Nephron progenitor cell (in vitro differentiated cells): ENCODE data around the gene DHRS12.
A peak's percentile ranks its signal among the peaks of the same experiment; 100 is the strongest.

ENCODE experiments used
- DNase-seq: peaks from one replicate; pipeline ENCODE4 v3.0.0; 2021
- H3K27ac Mint-ChIP-seq: 2 replicates; pipeline ENCODE4 v1.8.0; 2021; ENCODE audit warnings: mild to moderate bottlenecking, moderate library complexity, mixed read lengths
- H3K27me3 Mint-ChIP-seq: 2 replicates; pipeline ENCODE4 v1.8.0; 2021; ENCODE audit warnings: mild to moderate bottlenecking, low read depth, mixed read lengths; ENCODE audit not compliant: poor library complexity
- H3K36me3 Mint-ChIP-seq: 2 replicates; pipeline ENCODE4 v1.8.0; 2021; ENCODE audit warnings: low read depth, mixed read lengths
- H3K4me1 Mint-ChIP-seq: 2 replicates; pipeline ENCODE4 v1.8.0; 2021; ENCODE audit warnings: mixed read lengths
- H3K4me3 Mint-ChIP-seq: 2 replicates; pipeline ENCODE4 v1.8.0; 2021; ENCODE audit warnings: mild to moderate bottlenecking, moderate library complexity, mixed read lengths
- H3K9me3 Mint-ChIP-seq: 2 replicates; pipeline ENCODE4 v1.8.0; 2021; ENCODE audit warnings: mild to moderate bottlenecking, moderate library complexity, mixed read lengths
- TF ChIP-seq, protein P1 (sequence below): fragments of 200-600 bp; sonication (generic); IDR thresholded peaks from 2 replicates; pipeline ENCODE4 v1.5.0; 2021; ENCODE audit warnings: antibody characterized with exemption

The DHRS12 gene

DNA sequence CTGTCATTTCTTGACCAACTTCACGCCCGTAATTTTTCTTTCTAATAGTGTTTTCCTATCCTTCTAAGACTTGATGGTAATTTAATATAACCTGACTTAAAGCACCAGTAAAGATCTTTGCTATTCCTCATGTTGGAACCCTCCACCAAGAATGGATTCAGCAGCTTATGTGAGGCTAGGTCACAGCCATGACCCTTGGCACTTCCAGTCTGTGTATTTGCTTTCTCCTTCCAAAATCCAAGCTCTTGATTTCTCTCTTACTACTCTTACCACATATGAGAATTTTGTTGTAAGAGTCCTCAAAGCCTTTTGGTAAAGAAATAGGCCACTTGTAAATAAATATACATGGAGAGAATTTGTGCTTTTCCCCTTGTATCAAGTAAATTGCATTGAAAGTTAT lies 61.4 kb downstream of the DHRS12 start:
- peaks cover 1% of the 10 kb centered on the region for H3K27me3 Mint-ChIP-seq
- H3K9me3 Mint-ChIP-seq, result peaks cover 5% of the 10 kb centered on the region
- H3K4me3 Mint-ChIP-seq, result no peak overlapping the region
- peak overlapping the region; percentile 95 for H3K27ac Mint-ChIP-seq
- H3K4me1 Mint-ChIP-seq, result peaks cover 26% of the 10 kb centered on the region
- peaks cover 26% of the 10 kb centered on the region for H3K36me3 Mint-ChIP-seq
- TF ChIP-seq, protein P1, sequence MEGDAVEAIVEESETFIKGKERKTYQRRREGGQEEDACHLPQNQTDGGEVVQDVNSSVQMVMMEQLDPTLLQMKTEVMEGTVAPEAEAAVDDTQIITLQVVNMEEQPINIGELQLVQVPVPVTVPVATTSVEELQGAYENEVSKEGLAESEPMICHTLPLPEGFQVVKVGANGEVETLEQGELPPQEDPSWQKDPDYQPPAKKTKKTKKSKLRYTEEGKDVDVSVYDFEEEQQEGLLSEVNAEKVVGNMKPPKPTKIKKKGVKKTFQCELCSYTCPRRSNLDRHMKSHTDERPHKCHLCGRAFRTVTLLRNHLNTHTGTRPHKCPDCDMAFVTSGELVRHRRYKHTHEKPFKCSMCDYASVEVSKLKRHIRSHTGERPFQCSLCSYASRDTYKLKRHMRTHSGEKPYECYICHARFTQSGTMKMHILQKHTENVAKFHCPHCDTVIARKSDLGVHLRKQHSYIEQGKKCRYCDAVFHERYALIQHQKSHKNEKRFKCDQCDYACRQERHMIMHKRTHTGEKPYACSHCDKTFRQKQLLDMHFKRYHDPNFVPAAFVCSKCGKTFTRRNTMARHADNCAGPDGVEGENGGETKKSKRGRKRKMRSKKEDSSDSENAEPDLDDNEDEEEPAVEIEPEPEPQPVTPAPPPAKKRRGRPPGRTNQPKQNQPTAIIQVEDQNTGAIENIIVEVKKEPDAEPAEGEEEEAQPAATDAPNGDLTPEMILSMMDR, result no peak
- no peak for DNase-seq

DNA sequence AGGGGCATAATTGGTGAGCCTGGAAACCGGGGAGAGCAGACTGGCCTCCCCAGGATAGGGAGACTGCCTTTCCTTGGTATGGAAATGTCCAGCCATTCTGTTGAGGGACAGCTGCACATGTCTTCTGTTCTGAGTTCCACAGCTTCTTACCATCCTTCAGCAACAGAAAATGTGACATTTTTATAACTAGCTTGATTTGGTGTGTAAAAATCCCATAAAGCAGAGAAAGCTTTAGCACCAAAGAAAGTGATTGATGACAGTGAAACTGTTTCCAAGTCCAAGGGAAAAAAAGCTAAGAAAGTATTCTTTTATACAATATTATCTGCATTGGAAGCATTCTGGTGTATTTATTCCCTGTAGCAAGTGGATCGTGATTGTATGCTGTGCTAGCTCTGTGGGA lies 61.9 kb downstream of the DHRS12 start:
- TF ChIP-seq, protein P1, result no peak
- H3K4me3 Mint-ChIP-seq, result no peak overlapping the region
- peaks cover 26% of the 10 kb centered on the region for H3K4me1 Mint-ChIP-seq
- DNase-seq, result no peak
- H3K9me3 Mint-ChIP-seq, result no peaks in the 10 kb centered on the region
- H3K36me3 Mint-ChIP-seq, result peaks cover 20% of the 10 kb centered on the region
- peaks cover 3% of the 10 kb centered on the region for H3K27me3 Mint-ChIP-seq
- peak overlapping the region; percentile 64 for H3K27ac Mint-ChIP-seq

DNA sequence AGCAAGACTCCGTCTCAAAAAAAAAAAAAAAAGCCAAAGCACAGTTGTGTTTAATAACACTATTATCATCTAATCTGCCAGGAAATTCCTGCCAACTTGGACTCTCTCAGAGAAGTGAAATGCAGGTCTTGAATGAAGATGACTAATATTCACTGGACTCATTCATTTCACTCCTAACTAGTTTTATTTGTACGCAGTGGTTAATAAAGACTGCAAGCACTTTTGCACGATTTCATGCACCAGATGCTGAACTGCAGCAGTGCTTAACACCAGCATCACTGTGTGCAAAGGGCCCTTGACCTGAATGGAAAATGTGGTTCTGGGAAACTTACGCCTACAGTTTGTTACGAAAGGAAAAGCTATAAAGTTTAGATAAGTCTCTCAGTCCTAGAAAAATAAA lies 63.3 kb downstream of the DHRS12 start:
- no peaks in the 10 kb centered on the region for H3K9me3 Mint-ChIP-seq
- no peak for DNase-seq
- H3K4me1 Mint-ChIP-seq, result peaks cover 26% of the 10 kb centered on the region
- H3K27ac Mint-ChIP-seq, result no peak overlapping the region
- H3K4me3 Mint-ChIP-seq, result no peak overlapping the region
- H3K27me3 Mint-ChIP-seq, result peaks cover 3% of the 10 kb centered on the region
- TF ChIP-seq, protein P1, result no peak
- H3K36me3 Mint-ChIP-seq, result peaks cover 24% of the 10 kb centered on the region

DNA sequence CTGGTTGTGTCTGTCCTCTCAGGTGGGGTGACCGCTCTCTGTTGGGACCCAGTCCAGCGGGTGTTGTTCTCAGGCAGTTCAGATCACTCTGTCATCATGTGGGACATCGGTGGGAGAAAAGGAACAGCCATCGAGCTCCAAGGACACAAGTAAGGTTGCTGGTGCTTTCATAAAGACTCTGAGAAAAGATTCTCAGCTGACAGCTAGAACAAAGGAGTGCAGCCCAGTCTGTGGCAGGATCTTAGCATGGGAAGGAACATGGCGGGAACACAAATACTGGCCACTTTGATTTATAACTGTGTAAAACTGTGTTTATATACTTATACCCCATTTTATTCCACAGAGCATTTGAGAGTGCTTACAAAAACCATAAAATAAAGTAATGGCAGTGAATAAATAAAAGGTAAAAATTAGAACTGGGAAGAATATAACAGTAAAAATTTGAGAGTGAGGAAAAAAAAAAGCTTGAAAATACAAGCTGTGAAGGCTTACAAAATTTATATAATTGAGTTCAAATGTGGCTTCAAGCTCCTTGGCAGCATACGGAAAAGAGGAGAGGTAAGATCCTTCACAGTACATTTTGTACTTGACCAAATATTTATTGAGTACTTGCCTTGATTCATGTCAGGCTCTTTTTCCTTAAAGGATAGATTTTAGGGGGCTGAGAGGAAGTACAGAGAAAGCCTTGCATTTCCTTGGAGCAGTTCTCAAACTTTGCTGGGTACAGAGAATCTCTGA lies 64.8 kb downstream of the DHRS12 start:
- no peak for DNase-seq
- Mint-ChIP-seq H3K36me3 (peaks cover 29% of the 10 kb centered on the region), H3K4me1 (peaks cover 26% of the 10 kb centered on the region), H3K27ac (peak overlapping the region; percentile 80), H3K9me3 (no peaks in the 10 kb centered on the region), H3K4me3 (no peak overlapping the region), H3K27me3 (peaks cover 3% of the 10 kb centered on the region)
- TF ChIP-seq, protein P1, result no peak

DNA sequence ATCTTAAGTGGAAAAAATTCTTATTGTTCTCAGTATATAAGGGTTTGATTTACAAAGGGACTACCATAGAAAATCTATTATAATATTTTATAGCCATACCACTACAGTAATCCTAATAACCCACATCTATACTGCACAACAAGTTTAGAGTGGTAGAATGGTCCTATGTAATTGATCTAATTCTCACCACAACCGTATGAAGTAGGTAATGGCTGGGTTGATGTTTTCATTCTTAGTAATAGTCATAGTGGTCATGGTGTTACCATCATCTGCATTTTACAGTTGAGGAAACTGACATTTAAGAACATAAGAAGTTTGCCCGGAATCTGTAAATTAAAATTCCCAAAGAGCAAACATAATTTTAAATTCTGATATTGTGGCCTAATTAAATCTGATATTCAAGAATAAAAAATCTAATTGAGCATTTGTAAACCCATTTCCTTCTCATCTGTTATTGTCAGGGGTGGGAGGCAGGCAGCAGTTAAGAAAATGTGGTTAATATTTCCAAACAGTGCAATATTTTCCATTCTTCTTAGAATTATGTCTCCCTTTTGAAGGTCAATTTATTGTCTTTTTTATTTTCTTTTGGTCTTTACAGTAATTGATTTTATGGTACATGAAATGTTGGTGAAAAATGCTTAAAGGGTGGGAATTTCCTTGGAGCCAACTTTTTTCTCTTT lies 65.6 kb downstream of the DHRS12 start:
- H3K27me3 Mint-ChIP-seq, result peaks cover 3% of the 10 kb centered on the region
- H3K4me1 Mint-ChIP-seq, result peaks cover 31% of the 10 kb centered on the region
- H3K4me3 Mint-ChIP-seq, result no peak overlapping the region
- H3K36me3 Mint-ChIP-seq, result peaks cover 29% of the 10 kb centered on the region
- DNase-seq, result no peak
- TF ChIP-seq, protein P1, result no peak
- peak overlapping the region; percentile 80 for H3K27ac Mint-ChIP-seq
- no peaks in the 10 kb centered on the region for H3K9me3 Mint-ChIP-seq
